NCI-H748 treated with DMSO at 0.1 percent for 48 hours (cell line): ENCODE measurements around the gene DLGAP1.

ENCODE experiments used
- DNase-seq: peaks from one replicate; lab custom pipeline; 2025; lab: John Stamatoyannopoulos, UW

The DLGAP1 gene

DNA sequence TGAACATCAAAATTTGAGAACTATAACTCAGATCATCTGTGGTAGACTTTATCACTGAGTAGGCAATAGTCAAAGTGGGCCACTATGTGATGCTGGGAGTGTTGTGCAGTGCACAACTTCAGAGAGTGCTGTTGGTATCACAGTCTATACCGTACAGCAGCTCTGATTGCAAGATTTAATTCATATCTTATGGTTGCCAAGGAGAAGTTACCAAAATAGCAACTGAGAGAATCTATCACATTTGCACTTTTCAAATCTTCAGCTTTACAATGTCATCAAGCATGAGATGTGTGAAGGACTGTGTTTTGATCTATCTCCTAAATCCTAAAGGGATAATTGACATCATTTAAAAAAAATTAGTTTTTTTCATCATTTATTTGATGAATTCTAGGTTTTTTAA lies 216.1 kb downstream of the DLGAP1 start:
- DNase-seq = no peak

DNA sequence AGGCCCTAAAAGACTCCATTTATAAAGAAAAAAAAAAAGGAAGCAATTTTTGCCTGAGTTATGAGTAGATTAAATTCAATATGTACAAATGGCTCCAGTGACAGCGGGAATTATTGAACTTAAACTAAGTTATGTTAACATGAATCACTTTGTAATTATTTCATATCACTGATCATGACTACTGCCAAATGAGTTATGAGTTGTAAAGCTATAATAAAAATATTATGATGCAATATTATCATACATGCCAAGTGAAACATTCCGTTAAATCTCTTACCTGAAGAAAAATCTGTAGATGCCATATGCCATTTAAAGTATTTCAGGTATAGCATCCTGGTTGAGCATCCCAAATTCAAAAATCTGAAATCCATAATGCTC lies 217.5 kb downstream of the DLGAP1 start:
- DNase-seq = no peak

DNA sequence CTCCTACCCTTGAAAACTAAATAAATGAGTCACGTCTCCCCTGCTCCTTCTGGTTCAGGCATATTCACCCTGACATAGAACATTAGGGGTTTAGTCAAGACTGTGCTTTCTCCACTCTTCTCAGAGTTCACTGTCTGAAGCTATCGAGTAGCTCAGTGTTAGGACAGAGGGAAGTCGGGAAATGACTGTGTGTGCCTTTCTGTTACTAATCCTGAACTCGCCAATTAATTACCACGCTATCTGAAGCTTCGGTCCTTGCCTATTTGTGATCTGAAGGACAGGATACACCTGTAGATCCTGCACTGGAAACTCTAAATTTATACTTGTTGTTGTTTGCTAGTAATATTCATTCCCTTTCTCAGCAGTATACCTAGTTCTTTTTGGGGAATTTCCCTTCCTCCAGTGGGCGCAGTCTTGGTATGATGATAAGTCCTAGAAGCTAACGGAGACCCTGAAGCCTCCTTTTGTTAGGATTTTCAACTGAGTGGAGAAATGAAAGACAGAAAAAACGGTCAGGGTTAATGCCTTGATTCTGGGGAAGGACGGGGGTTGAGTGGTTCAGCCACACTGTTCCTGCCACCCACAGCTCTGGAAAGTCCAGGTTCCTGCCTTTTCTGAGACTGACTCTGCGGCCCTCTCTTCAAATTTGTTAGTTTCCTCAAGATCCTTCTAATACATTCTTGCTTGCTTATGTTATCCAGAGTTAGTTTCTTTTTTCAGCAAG lies 218.0 kb downstream of the DLGAP1 start:
- DNase-seq = no peak

DNA sequence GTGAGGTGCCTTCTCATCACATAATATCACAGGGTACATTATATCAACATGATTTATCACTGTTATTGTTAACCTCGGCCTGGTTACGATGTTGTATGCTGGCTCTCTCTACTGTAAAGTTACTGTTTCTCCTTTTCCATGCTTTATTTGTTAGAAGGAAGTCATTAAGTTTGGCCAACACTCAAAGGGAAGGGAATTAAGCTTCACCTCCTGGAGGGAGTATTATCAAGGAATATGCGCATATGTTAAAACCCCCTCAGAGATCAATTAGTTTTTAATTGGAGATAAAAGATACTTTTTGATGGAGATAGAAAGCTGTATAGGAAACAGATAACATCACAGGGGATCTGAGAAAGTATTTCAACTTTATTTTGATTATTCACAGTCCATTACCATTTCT lies 221.6 kb downstream of the DLGAP1 start:
- no peak for DNase-seq

DNA sequence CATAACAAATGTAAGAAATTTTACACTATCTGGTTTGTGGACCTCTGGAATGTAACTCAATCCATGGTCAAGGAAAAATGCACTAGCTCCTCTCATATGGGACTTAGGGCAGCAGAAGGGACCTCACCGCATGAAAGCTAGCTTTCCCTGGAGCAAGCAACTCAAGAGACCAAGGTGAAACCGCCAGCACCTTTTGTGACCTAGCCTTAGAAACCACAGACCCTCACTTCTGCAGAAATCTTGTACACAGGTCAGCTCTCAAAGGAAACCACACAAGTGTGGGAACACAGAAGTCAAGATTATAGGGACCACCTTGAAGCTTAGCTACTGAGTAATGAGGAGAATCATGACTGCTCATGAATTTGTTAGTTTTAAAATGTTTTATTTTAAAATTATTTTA lies 222.5 kb downstream of the DLGAP1 start:
- no peak for DNase-seq

DNA sequence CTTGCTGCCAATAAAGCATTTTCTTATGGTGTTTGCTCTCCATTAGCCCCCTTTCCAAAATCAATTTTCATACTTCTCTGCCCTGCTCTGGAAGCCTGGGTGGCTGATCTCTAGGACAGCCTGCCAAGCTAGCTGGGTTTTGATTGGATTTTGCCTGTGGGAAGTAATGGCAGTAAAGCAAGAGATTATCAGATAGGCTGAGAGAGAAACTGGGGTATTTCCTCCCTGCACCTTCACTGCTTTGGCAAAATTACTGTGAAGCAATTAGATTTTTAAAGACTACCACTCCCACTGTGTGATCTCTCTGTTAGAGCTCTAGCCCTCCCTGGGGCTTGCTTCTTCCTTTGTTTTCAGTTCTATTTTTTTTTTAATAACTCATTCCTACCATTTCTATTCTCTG lies 223.8 kb downstream of the DLGAP1 start:
- no peak for DNase-seq

DNA sequence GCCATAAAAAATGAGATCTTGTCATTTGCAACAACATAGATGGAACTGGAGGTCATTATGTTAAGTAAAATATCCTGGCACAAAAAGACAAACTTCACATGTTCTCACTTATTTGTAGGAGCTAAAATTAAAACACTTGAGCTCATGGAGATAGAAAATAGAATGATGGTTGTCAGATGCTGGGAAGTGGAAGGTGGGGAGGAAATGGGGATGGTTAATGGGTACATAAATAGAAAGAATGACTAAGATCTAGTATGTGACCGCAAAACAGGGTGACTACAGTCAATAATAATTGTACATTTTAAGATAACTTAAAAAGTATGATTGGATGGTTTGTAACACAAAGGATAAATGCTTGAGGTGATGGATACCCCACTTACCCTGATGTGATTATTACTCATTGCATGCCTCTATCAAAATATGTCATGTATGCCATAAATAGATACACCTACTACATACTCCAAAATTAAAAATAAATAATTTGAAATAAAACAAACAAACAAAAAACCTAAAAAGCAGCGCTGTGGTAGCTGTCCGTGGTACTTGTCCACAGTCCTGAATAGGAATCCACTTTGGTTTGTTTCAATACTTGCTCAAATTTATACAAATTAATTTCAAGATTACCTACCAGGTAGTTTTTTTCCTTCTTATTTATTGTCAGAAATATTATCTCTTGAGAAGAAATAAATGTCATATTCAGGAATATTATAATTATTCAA lies 224.5 kb downstream of the DLGAP1 start:
- no peak for DNase-seq

DNA sequence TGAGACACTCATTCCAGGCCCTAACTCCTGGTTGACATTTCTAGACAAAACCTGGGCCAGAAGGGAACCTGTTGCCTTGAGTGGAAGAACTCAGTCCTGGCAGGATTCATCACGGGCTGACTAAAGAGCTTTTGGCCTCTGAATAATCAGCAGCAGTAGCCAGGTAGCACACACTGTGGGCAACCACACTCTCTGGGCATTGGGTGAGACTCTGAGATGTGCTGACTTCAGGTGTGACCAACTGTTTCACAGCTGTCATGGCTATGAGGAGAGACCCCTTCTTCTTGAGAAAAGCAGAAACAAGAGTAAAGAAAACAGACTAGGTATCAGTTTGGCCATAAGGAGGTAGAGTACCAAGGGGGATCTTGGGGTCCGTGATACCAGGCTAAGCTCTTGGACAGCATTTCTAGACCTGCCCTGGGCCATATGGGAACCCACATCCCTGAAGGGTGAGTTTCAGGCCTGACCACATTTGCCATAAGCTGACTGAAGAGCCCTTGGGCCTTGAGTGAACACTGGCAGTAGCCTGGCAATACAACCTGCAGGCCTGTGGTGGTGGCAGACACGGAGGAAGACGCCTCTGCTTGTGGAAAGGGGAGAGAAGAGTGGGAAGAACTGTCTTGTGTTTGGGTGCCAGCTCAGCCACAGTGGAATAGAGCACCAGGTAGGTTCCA lies 230.9 kb downstream of the DLGAP1 start:
- no peak for DNase-seq

DNA sequence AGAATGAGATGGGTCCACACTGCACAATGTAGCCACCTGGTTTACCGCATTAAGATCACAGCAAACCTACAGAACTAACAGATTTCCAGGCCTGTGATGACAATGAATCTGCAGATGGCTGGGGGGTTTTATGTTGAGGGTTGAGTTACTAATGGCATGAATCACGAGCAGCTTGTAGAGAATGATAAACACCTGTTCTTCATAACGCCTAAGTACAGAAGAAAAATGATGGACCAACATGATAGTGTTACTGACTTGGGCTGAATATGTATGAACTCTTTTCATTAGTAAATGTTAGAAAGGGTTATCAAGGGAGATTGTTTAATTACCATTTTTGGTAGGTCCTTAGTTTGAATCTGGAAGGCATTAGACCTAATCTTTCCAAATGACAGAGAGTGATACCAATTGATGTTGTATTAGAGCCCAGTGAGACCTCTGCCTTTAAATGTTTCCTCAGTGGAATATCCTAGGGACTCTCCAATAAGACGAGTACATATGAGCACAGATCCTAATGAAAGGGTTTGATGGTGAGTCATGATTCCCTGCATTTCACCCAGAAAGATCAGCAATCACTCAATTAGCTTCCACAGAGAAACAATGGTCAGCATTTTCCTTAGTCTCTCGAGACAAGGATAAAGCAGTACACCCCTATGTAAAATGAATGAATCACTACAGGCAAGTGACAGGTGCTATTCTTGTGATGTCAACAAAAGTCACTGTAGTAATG lies 243.8 kb downstream of the DLGAP1 start:
- no peak for DNase-seq

DNA sequence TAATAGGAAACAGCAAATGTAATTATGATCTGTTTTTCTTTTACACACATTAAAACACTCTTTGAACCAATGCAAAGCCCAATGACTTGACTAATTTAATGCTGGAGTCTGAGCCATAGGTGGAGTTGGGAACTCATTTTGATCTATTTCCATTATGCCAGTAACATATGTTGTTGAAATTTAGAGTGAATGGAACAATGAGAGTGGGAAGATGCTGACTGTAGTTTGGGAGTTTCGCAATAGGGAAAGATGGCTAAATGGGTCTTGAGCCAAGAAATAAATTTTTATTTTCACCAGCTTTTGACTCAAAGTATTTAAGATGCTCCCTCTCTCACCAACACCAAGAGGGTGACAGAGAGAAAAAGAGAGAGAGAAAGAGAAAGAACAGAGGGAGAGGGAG lies 246.7 kb downstream of the DLGAP1 start:
- no peak for DNase-seq

DNA sequence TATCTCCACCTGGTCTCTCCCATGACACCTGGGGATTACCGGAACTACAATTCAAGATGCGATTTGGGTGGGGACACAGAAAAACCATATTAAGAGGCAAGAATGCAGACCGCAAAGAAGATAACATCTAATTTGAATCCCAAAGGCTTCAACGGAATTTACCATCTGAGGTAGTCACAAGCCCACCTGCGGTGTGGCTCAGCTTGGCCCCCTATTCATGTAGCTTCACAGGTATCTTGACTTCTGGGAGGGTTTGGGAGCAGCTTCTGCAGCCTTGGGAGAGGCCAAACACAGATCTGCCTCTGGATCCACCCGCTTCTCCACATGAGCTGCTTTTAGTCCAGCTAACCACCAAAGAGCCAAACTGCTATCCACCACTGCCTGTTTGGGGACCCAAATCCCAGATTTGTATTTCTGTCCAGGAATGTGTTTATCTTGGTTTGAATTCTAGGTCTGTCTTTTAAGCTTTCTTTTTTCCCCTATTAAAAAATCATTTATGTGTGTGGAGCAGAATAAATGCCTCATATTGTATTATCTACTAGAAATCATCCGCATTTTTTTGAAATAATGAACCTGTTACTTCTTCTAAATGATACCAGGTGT lies 247.6 kb downstream of the DLGAP1 start:
- DNase-seq = no peak

DNA sequence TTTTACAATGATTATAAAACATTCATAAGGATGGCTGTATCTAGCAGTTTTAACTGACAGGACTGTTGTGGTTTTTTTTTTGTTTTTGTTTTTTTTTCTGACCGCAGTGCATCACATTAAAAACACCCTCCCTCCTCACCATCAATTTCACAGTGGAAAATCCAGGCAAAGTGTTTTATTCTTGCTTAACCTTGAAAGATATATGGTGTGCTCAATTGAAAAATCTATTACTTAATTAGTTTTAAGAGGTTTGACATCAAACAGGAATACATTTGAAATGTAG lies 250.7 kb downstream of the DLGAP1 start:
- DNase-seq = no peak

DNA sequence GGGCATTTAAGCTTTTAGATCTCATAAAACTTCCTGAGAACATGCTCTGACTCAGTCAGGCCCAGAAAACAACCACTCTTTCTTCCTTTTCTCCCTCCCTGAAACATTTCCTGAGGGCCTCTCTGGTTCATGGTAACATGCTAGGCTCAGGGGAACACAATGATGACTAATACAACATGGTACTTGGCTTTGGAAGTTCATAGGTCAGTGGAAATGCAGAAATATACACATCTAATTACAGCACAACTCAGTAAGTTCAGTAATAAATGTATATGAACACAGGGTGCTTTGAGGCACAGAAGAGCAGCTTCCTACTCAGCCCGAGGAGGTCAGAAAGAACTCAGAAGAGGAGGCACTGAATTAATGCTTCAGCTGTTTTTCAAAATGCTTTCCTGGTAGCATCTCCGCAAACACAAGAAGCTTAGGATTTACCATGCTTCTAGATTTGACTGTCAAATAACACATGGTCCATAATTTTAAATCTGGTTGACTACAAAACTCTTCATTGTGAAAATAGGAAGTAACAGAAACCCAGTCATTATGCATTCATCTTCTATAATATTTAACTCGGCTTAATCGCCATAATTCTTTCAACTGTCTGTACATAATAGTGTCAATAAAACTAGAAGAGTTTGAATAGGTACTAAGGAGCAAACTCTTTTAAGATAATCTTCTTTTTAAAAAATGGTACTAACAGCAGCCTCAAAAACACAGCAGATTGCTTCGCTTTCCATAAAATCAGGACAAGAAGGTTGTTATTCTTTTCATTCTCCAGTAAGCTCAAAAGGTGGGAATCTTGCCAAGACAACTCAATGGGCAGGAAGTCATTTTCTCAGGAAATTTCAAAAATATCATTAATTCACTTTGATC lies 251.3 kb downstream of the DLGAP1 start:
- DNase-seq = no peak

DNA sequence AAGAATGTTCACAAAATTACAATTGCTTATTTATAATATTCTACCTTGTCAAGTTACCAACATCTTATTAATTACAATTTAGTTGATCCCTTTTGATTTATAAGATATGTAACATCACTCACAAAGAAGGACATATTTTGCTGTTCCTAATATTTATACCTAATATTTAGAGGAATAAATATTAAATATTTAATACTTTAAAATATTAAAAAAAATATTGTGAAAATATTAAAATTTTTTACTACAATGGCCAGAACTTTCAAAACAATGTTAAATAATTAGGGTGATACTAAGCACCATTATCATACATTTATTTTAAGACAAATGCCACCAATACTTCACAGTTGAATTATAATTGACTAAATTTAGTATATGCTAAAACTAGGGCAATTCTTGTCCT lies 254.7 kb downstream of the DLGAP1 start:
- DNase-seq = no peak

DNA sequence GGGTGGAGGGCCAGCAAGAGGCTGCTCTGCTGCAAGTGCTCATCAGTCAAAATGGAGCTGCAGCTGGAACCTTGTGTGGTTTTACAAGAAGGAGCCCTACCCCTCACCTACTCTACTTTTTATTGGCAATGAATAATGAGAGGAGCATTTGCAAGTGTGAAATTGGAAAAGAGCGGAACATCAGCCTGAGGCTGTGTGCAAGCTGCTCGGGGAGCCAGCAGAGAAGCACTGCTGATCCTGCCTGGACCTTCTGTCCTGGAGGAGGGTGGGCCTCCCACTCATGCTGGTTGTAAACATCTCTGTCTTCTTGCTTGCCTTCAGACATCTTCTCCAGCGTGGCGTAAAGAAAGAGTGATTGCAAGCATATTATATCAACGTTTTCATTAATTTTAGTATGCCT lies 256.2 kb downstream of the DLGAP1 start:
- no peak for DNase-seq

DNA sequence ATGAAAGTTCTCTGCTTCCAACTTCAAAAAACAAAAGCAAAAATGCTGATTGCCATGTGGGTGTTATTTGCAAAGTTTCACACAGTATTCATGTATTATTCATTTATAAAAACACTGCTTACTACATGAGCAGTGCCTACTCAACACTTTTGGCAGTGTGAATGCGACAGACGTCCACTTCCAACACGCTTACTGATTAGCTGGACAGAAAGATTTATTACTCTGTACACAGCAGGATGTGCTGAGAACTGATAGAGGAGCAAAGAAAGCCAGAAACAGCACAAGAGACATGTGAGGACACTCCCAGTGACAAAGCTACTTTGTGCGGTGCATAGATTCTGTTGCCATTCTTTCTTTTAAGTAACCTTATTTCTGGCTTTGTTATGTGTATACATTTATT lies 258.8 kb downstream of the DLGAP1 start:
- no peak for DNase-seq

DNA sequence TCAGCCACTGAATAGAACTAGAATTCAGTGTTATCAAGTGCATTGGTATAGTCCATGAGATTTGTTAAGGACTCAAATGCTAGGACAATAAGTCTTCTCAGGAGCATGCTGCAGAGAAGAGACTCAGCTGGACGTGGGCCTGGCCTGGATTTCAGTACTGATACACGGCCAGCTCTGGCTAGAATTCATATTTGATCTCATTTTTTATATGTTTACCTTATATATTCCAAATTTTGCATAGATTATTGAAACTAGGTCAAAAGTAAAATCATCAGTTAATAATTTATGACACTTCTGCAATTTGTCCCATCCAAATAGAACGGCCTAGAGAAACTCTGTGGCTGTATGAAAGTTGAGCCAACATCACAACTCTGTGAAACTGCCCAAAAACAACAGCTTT lies 262.0 kb downstream of the DLGAP1 start:
- no peak for DNase-seq

DNA sequence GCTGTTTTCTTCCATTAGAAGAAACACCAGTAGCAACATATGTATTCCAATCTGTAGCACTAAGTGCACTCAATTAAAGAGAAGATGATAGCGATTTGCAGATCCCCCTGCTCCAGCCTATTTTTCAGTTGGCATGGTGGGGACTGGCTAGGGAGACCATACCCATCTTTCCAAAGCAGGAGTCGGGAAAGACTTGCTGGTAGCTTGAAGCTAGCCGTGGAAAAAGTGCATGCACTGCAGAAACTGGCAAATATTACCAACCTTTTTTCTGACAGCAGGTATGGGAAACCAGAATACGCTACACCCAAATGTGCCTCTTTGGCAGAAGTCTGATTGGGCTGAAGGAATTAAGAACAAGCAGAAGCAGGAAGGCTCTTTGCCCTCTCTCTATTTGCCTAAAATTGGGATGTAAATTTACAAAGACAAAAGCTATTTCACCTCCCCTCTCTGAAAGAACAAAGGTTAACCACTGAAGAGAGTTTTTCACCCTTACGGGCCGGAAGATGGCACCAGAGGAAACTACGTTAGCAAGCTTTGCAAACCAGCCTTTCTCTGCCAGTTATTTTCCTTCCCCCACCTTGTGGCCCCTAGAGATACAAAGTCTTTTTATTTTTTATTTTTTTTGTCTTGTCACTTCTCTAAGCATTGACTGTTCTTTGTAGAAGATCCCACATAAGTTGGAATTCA lies 273.1 kb downstream of the DLGAP1 start:
- no peak for DNase-seq

DNA sequence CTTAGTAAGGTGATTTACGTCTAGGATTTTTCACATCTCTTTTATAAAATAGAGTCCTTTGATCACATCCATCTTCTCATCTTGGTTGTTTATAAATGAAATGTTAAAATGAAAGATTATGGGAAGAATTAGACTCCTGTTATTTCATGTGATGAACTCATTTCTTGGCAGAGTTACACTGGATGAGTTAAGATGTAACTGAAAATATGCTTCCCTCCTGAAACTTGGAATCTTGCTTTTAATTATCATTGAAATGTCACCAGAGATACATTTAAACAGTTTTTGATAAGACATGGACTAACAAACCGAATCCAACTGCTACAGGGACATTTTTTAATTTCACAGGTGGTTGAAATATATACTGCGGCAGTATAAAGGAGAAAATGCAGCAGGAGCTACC lies 274.0 kb downstream of the DLGAP1 start:
- DNase-seq = no peak

DNA sequence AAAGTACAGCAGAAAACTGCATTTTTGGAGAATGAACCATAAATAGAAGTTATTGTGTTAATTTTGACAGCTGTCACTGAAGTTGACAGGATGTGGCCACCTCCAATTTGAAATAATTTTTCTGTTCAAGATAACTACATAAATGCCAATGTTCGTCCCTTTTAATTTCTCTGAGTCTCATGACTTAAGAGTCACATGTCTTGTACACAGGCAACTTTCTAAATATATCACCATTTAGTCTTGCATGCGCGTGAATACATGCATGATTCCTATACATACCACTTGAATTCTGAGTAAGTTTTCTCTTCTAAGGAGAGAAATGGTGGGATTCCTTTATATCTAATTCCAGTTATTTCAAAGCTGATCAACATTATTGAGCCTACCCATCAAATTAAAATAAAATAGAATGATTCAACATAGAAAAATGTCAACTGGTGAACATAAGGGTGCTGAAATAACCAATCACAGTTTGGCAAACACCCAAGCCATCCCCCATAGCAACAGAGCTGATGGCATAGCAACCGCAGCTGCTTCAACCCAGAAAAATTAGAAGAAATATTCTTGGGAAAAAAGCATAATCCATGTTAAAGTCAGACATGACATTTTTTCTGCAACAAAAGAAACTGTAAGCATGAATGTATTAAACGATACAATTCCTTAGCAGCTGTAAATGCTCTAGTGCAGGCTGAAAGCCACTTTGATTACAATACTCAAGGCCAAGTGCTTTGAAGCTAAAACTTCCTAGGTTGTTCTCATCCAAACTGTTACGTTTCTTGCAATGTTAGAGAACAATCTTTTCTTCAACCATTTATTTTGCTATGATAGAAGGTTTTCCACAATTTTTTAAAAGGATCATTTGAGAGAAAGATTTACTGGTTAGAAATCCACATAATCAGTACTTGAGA lies 282.7 kb downstream of the DLGAP1 start:
- no peak for DNase-seq
